ENCODE results near the gene COG8.
A peak's percentile ranks its signal among the peaks of the same experiment; 100 is the strongest.

COG8 gene

DNA sequence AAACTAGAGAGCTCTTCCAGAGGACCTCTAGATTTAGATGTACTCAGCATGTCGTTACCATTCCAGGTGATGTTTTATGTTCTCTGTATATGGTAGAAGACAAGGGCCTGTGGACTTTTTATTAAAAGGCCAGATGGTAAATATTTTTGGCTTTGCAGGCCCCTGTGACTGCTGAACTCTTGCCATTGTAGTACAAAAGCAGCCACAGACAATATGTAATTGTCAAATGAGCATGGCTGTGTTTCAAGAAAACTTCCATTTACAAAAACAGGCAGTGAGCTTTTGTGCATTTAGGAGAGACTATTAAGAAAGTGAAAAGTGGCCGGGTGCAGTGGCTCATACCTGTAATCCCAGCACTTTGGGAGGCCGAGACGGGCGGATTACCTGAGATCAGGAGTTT lies 4.8 kb upstream of the COG8 start:
- DNase-seq: no peak

DNA sequence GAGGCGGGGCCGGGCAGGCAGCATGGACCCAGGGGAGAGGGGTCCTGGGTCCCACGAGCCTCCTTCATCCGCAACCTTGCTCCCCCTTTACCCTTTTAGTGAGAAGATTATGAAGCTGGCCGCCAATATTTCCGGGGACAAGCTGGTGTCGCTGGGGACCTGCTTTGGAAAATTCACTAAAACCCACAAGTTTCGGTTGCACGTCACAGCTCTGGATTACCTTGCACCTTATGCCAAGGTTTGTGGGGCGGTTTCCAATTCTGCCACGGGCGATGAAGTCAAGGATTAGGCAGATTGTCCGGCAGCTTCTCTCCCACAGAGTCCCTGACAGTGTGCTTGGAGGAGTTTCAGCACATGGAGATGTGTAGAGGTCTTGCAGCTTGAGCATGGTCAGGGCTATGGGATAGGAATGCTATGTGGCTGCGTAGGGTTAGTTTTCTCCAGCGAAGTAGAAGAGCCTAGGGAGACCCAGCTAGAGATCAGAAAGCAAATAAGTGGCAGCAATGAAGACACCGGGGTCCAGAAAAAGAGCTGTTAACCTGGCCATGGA lies 806 bp upstream of the COG8 start:
- no peak for DNase-seq

DNA sequence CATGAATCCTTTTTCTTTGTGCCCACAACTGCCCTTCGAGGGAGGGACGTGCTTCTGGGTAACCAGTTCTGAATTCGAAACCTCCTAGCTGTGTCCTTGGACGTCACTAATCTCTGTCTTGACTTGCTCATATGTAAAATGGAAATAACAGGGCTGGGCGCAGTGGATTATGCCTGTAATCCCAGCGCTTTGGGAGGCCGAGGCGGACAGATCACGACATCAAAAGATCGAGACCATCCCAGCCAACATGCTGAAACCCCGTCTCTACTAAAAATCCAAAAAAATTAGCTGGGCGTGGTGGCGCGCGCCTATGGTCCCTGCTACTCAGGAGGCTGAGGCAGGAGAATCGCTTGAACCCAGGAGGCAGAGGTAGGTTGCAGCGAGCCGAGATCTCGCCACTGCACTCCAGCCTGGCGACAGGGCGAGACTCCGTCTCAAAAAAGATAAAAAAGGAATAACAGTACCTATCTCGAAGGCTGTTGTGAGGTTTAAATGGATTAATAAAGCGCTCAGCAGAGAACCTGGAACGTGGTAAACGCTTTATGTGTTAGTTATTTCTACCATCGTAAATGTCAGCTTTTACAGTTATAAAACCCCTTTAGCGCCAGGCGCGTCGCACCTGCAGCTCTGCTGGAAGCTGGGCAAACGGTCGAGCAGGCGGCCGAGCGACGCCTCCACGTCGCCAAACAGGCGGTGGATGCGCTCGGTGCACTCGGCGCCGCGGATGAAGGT lies 641 bp downstream of the COG8 start:
- no peak for DNase-seq

DNA sequence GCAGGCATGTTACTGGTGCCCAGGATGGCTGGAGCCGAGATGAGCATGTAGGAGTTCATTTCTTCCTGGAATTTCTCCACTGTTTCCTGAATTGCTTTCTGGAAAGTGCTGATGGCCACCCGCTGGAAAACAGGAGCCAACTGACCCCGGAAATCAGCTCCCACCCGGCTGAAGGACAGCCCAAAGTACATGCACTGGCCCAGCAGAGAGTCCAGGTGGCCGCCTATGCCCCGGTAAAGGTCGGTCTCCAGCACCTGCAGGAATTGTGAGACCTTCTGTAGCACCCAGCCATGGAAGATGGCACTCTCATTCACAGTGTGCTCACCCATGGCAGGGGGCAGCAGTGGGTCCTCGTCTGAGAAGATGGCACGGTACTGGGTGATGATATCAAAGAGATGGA lies 4.7 kb downstream of the COG8 start:
- no peak for DNase-seq

DNA sequence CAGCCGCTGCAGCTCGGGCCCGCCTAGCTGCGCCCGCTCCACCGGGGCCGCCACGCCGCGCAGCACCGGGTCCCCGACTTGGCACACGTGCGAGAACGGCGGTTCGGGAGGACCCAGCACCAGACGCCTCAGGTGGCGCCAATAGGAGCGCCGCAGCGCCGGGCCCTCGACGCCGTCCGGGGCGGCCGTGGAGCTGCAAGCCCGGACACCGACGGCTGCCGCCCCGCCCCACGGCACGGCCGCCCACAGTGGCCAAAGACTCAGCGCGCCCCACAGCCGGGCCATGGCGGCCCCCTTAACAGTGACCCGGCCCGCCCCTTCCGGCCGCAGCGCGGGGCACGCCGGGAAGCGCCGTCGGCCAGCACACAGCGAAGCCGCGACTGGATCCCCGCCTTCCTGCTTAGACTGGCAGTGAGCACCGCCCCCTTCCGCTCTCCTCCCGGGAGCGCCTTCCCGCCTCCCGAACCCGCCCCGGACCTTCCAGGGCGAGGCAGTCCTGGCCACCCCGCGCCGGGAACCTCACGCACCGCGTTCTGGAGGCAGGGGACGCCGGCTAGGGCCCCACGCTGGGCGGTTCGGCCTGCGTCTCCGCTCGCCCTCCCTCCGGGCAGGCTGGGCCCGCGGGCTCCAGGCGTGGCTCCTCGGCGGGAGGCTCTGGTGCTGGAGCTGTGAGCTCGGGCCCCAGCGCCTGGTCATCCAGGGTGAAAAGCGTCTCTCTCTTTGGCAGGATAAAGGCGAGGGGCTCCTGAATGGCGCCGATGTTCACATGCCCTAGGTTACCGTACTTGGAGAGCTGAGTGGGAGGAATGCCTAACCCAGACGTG lies 8.9 kb downstream of the COG8 start, which contains the start of gene PDF:
Gene PDF, minus strand, starts transcription at position 303 of the 824 bp plus-strand sequence. Its CDS starts 18 bp downstream, at position 285.
- peak; percentile 96 for DNase-seq

DNA sequence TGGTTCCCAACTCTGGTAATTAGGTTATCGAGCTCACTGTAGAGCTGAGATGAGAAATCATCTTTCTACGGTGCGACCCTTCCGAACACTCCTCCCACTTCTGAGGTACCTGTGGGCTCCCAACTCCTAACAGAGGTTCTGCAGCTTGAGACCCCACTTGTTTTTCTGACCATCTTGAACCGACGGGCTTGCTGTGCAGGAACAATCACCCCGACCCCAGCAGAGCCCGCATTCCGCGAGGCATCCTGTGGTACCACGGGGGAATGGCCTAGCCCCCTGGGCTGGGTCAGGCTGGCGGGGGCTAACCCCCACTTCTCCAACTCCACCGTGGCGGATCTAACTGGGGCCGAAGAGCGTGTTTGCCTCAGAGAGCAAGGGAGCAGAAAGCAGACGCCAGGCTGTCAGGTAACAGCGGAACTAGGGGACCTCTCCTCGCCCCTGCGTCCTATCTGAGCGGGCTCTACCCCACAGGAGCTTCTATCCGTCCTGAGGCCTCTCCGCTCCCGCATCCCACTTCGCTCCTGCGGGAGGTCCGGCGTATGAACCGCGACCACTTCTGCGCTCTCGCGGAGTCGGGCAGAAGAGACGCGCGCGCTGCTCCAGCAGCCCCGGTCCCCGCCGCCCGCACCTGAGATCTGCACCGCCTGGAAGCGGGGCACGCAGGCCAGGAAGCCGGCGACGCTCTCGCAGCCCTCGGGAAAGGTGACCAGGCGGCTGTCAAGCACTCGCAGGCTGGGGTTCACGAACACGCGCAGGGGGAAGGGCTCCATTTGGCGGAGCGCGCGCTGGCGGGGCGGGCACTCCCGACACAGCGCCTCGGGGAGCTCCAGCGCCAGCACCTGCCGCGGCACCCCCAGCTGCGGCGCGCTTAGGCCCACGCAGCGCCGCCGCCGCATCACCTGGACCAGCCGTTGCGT lies 9.7 kb downstream of the COG8 start:
- peak; percentile 52 for DNase-seq

DNA sequence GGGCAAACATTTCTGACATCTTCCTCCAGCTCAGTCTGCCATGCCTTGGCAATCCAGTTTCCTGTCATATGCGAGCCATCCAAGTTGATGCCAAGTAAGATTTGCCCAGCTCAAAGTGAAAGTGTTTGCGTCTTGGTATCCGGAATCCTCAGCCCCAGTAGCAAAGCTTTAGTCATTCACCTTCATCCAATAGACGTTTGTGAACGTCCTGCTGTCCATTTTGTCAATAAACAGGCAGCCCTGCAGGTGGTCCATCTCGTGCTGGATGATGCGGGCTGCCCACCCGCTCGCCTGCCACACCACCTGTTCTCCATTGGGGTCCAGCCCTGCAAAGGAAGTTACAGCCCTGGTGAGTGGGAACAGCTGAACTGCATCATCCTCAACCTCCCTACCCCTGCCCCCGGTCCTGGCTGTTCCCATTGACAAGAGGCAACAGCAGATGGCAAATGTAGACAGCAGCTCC lies 10.5 kb downstream of the COG8 start:
- no peak for DNase-seq

DNA sequence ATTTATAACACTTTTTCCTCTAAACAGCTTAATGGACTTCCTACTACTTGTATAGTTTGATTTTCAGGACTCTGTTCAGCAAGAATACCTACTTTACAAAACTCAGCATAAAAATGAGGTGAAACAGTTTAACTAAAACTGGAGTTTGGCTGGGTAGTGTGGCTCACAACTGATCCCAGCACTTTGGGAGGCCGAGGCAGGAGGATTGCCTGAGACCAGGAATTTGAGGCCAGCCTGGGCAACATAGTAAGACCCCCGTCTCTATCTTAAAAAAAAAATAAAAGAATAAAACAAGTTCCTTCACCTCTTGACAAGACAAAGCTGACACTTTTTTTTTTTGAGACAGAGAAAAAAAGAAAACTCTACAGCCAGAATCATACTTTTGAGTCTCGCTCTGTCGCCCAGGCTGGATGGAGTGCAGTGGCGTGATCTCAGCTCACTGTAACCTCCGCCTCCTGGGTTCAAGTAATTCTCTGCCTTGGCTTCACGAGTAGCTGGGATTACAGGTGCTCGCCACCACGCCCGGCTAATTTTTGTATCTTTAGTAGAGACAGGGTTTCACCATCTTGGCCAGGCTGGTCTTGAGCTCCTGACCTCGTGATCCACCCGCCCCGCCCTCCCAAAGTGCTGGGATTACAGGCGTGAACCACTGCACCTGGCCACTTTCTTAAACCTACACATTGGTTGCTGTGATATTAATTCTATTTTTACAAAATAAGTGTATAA lies 11.6 kb downstream of the COG8 start:
- DNase-seq: no peak

DNA sequence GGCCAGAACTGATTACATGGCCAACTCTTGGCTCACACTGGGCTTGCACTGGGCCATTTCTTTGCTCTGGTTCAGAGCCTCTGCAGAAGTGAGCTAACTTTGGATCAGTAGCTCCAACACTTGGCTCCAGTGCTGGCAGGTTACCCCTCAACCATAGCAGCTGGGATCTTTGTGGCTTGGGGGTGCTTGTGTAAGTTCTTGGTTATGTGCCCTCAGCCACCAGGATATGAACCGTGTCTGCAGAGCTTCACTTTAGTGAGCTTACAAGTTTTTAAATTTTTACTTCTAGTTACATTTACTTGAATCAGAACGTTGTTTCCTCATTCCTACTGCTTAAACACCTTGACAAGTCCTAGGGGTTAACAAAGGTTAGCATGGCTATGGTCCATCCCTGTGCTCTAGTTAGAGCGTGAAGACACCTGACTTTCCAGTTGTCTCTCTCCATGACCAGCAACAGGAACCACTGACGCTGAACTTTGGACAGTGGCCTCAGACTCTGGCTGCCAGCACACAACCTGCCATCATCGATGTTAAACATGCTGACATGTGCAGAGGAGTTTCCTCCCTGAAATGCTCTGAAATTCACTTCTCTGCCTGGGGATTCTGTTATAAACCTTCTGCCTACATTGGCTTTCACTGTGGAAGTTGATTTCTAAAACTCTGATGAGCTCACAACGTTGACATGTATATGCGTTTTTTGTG lies 13.0 kb downstream of the COG8 start:
- DNase-seq: no peak

DNA sequence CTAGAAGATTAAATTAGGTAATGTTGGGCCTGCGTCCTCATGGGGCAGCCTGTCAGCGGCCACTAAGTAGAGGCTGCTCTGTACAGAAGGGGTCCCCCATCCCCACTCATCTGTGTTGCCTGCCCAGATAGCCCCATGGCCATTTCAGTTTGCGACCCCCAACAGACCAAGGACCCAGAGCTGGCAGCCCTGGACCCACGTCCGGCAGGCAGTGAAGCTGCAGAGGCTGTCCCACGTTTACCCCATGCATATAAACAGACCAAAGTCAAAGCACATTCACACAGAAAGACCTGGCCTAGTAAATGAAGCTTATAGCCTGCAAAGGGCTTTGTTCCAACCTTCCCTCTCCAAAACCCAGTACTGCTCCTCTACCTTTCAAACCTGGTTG lies 13.6 kb downstream of the COG8 start:
- DNase-seq: no peak

DNA sequence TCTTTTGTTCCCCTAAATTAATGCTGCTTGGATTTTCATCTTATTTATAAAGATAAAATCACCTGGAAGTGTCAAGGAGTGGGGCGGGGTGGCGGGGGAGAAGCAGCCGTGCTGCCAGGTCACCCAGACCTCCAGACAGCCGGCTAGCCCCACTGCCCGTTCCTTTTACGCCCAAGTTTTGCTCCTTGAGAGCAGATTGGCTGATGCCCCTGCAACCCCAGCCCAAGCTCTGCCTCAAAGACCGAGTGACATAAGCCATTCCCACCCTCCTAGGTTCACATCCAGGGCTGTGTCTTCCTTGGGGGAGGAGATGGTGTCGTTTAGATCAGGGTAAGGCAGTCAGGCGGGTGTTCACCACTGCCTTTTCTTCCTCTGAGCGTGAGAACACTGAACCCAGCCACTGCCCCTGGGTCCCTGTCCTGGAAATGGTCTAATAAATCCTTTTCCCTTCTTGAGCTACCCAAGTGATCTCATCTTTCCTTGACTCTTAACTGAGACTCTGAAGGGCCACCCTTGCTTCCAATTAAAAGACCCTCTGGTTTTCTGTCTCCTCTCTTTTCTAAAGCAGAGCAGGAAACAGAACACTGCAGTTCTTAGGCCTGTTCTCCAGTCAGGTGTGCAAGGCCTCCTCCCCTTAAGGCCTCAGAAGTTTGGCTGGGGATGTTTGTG lies 14.6 kb downstream of the COG8 start:
- DNase-seq: no peak

DNA sequence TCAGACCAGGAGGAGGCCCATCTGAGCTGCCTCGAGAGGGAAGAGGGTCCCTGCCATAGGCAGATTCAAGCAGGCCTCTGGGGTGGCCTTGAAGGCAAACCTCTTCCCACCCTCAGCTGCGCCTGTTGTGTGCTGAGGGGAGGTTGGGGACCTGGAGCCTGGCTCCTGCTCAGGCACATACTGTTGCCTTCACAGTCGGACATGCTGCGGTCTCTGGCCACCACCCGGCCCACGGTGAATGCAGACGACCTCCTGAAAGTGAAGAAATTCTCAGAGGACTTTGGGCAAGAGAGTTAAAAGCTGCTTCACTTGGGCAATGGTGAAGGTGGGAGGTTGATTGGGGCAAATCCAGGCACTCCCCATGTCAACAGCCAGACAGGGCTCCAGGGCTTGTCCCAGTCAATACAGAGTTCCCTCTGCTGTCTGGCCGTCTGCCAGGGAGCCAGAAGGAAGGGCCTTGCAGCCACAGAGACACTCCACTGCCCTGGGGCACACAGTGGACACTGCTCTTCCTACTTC lies 15.3 kb downstream of the COG8 start:
- peak; percentile 24 for DNase-seq

DNA sequence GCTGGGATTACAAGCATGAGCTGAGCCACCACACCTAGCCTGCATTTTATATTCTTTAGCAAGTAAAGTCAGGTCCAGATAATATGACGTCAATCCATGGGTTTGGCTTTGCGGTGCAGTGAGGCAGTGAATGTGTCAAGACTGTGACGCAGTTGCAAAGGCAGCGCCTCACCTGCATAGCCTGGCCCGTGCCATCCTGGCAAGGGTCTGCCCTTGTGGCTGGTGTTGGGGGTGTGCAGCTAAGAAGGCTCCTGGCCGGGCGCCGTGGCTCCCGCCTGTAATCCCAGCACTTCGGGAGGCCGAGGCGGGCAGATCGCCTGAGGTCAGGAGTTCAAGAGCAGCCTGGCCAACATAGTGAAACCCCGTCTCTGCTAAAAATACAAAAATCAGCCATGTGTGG lies 15.9 kb downstream of the COG8 start:
- no peak for DNase-seq

DNA sequence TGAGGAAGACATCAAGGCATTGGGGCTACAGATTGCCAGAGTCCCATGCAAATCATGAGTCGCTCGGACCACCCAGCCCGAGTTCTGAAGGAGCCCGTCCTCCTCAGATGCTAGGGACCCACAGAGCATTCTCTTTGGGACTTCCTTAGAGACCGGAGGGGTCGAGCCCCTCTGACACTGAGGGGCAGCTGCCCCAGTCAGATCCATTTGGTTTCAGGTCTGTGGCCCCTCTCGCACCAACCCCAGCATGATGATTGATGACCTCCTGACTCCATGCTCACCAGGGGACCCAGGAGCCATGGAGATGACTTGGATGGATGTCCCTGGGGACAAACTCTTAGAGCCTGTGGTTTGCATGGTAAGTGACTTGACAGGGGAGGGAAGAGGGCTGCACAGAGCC lies 17.0 kb downstream of the COG8 start:
- DNase-seq: no peak

DNA sequence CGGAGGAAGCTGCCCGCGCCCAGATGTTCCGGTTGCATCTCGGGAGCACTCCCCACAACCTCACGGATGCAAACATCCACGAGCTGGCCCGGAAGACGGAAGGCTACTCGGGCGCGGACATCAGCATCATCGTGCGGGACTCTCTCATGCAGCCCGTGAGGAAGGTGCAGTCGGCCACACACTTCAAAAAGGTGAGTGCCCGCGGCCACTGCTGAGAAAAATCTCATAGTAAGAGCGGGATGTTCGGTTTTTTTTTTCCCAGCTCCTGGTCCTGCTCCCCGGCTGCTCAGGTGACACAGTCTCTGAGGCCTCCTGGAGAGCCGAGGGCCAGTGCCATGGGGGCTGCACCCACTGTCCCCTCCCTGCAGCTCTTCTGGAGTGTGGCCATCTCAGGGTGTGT lies 18.3 kb downstream of the COG8 start:
- DNase-seq: no peak

DNA sequence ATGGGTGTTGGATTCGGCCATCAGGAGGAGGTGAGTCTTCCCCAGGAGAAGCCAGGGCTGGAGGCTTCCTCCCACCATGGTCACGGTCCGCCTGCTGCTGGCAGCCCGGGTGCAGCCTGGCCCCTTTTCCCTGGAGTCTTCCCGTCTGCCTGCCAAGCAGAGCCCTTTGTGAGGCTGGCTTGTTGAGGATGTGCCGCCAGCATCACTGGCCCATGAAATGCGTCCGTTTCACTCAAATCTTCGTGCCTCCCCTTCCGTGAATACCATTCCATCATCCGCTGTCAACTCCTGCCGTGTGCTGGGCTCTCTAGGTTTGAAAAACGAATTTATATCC lies 18.7 kb downstream of the COG8 start:
- no peak for DNase-seq

DNA sequence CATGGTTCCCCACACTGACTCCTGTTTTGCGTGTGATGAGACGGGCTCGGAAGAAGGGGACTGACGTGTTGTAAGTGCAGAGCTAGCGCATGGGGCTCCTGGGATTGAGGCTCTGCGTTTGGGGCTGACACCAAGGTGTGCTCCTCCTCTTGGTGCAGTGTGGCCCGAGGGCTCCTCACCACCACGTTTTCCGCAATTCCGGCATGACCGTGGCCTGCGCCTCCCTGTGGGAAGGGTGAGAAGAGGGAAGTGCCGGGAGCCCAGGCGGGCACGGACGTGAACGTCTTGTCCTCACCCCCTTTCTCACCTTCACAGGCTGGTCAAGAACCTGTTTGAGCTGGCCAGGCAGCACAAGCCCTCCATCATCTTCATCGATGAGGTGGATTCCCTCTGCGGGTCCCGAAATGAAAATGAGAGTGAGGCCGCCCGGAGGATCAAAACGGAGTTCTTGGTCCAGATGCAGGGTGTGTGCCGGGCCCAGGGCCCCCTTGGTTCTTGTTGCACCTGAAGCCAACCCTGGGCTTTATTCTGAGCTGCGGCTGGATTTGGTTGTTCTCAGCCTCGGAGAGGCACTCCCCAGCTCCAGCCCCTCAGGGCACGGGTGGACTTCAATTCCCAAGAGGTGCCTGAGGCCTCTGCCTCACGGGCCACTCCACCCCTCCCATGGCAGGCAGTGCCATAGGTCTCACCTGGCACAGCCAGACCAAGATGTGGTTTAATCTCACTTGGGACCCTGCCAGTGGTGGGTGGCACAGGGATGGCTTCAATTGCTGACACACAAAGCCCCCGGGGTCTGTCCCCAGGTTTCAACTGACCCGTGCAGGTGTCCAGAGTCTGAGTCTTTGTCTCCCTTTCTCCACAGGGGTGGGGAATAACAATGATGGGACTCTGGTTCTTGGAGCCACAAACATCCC lies 19.3 kb downstream of the COG8 start:
- DNase-seq: no peak

DNA sequence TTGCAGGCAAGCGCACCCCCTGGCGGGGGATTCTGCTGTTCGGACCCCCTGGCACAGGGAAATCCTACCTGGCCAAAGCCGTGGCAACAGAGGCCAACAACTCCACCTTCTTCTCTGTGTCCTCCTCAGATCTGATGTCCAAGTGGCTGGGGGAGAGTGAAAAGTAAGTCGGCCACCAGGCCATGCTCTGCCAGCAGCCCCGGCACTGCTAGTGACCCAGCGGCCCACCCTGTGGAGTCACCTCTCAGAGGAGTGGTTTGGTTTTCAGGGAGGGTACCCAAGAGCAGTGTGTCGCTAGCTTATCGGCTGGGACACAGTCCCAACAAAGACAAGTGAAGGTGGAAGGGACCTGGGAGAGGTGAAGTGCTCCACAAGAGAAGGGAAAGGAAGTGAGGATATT lies 20.0 kb downstream of the COG8 start:
- no peak for DNase-seq

DNA sequence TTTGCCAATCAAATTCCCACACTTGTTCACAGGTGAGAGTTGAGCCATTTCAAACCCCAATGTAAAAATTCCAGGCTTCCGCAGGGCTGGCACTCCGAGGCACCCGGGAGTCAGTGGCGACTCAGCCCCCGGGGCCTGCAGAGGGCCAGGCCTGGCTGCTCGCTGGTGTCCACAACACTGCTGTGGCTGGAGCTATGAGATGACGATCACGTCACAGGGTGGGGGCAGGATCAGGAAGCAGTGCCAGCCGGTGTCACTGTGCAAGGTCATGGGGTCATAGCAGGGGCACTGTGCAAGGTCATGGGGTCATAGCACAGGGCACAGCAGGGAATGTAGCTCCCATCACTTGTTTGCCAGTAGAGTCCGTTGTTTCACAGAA lies 20.5 kb downstream of the COG8 start:
- no peak for DNase-seq
